Stimulated activated CD8-positive, alpha-beta memory T cell treated with anti-CD3 and anti-CD28 coated beads, Interleukin-4, amount 100 ng/mL, for 24 hours (primary cell): ENCODE measurements around the gene MFAP1.
A peak's percentile ranks its signal among the peaks of the same experiment; 100 is the strongest.

Experiments
- DNase-seq: peaks from one replicate; pipeline ENCODE4 v3.0.0-alpha.2; 2020; ENCODE audit warnings: low read depth

MFAP1 gene

GRCh38 chr15:43776101-43776717 is 48.3 kb downstream of the MFAP1 start:
- DNase-seq = no peak

DNA sequence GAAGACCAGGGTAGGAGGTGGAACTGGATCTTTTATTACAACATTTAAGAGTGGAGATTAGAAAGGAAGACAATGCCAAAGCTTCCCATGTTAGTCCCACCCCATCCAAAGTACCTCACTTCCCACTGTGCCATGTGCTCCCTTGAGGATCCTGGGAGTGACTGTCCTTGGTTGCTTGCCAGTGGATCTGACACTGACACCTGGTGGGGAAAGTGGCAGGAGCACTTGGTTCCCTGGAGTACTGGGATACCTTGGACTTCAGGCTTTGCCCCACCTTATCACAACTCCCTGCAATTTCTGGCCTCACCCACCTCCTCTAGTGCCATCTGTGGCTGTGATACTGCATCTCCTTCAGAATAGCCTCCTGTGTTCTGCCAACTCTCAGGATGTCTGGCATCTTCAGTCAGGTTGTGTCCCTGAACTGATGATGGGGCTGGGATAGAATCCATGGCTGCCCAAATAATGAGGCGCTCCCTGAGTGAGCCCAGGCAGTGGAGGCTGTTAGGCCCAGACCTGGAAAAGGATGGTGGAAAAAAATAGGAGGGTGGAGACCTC is 49.0 kb downstream of the MFAP1 start:
- DNase-seq = no peak

GRCh38 chr15:43774062-43774461 is 50.4 kb downstream of the MFAP1 start:
- no peak for DNase-seq

DNA sequence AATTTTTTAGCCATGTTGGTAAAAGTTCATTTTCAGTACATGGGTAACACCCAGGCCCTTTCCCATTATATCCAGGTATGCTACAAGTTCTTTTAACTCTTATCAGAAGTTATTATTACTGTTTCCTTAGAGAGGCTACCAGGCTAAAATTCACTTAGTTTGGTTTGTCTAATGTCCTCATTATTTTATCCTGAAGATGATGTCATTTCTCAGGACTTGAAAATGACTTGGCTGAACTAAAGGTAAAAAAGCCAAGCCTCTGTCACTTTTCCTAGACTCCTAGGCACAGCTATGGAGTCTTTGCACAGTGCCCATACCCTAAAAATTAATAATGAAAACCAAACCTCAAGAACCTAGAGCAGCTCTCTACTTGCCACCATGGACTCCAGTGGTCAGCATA is 51.9 kb downstream of the MFAP1 start:
- no peak for DNase-seq

- DNase-seq = no peak
Observed at GRCh38 chr15:43771816-43772215, 52.7 kb downstream of the MFAP1 start.

DNA sequence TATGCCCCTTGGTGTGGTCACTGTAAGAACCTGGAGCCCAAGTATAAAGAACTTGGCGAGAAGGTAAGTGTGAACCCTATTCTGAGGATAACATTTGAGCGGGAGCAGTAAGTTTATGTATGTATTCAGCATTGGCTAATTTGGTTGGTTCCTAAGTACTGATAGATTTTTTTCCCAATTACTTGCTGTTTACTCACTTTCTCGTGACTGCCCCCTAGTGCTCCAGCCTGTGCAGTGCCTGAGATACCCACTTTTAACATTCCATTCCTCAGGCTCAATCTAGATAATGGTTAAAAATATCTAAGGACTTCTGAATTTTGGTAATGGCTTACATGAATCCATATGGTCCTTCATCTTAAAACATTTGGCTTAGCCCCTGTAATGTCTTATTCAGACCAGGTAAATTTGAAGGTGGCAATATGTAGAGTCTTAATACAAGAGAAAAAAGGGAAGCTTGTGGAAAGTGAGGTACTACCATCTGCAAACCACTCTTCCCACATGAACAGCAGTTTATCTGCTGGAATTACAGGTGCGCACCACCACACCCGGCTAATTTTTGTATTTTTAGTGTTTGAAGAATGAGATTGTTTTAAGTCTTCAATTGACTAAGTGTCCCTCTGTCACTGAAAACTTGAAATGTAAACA is 54.8 kb downstream of the MFAP1 start:
- peak; percentile 46 for DNase-seq

GRCh38 chr15:43763819-43764446 is 60.6 kb downstream of the MFAP1 start:
- no peak for DNase-seq

DNA sequence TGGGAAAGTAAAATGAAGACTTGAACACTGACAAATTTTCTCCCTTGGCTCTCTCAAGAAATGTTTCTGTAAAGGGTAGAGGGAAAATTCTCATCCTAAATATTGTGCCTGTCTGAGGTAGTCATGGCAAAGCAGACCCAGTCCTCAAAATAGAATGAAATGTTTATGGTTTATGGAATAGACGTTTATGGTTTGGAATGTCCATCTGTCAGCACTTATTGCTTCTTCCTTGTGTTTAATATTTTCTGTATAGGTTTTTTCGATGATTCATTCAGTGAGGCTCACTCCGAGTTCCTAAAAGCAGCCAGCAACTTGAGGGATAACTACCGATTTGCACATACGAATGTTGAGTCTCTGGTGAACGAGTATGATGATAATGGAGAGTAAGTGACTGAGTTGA is 61.7 kb downstream of the MFAP1 start:
- DNase-seq = no peak
